NCI-H146 treated with DMSO at 0.1 percent for 48 hours (cell line): ENCODE results near the gene GTSF1L.
"Not testable (repeated sequence)": the region's sequence is repeated elsewhere in the genome, so short reads cannot be mapped to it uniquely, and the experiment has no call there.

Experiments used
- DNase-seq: peaks from one replicate; lab custom pipeline; 2025; ENCODE audit not compliant: unreplicated experiment; lab: John Stamatoyannopoulos, UW

Gene GTSF1L

GRCh38 chr20:43726811-43727338 lies at the start of gene GTSF1L:
TSS of gene GTSF1L (minus strand) at chr20:43727002. CDS start at chr20:43726694, 308 bp downstream.
- no peak for DNase-seq

GRCh38 chr20:43774754-43775153 lies 48.0 kb upstream of the GTSF1L start:
- DNase-seq, result no peak

GRCh38 chr20:43771503-43772190 lies 44.8 kb upstream of the GTSF1L start:
- no peak for DNase-seq

GRCh38 chr20:43770342-43770741 lies 43.5 kb upstream of the GTSF1L start:
- DNase-seq, result no peak

- DNase-seq, result no peak
Measured at GRCh38 chr20:43767686-43768474, 41.1 kb upstream of the GTSF1L start.

- DNase-seq, result no peak
Measured at GRCh38 chr20:43766917-43767316, 40.1 kb upstream of the GTSF1L start.

- no peak for DNase-seq
Measured at GRCh38 chr20:43766385-43766784, 39.6 kb upstream of the GTSF1L start.

- DNase-seq, result no peak
Measured at GRCh38 chr20:43765916-43766315, 39.1 kb upstream of the GTSF1L start.

GRCh38 chr20:43762911-43763310 lies 36.1 kb upstream of the GTSF1L start:
- DNase-seq, result no peak

GRCh38 chr20:43761386-43762340 lies 34.9 kb upstream of the GTSF1L start:
- no peak for DNase-seq

GRCh38 chr20:43757888-43758287 lies 31.1 kb upstream of the GTSF1L start:
- not testable (repeated sequence) for DNase-seq

- no peak for DNase-seq
Measured at GRCh38 chr20:43755851-43756250, 29.0 kb upstream of the GTSF1L start.

GRCh38 chr20:43755390-43755789 lies 28.6 kb upstream of the GTSF1L start:
- DNase-seq, result no peak

GRCh38 chr20:43752561-43753301 lies 25.9 kb upstream of the GTSF1L start:
- DNase-seq, result no peak

GRCh38 chr20:43752051-43752360 lies 25.2 kb upstream of the GTSF1L start:
- no peak for DNase-seq

- DNase-seq, result no peak
Measured at GRCh38 chr20:43751167-43752050, 24.6 kb upstream of the GTSF1L start.

- DNase-seq, result no peak
Measured at GRCh38 chr20:43750774-43751166, 24.0 kb upstream of the GTSF1L start.

GRCh38 chr20:43749734-43750294 lies 23.0 kb upstream of the GTSF1L start:
- DNase-seq, result no peak

- DNase-seq, result no peak
Measured at GRCh38 chr20:43748274-43748673, 21.5 kb upstream of the GTSF1L start.
